H1 (cell line): ENCODE measurements around the gene PCGF6. TPM values are rescaled to one million over a fixed set of nuclear protein-coding genes. Genes with fewer than 3 reads are reported as not detected.

ENCODE experiments used
- polyA plus RNA-seq, 7 experiments: library from polyadenylated mRNA; depleted of rRNA in 3 of 7; stranded (reverse) in 5 of 7; unstranded in 2 of 7; fragments of >200 nt in 5 of 7; fragments of 200-250 nt in 2 of 7; gene quantifications; 1 replicate in 5 of 7; 2 replicates in 1 of 7; 4 replicates in 1 of 7; pipeline versions ENCODE4 v1.2.1 to v1.2.3, GENCODE V29; 2011 to 2013; ENCODE audit warnings: missing spikeins in 2 of 7, mixed read lengths in 2 of 7
- total RNA-seq: library from RNA; stranded (reverse); fragmentation: NEBNext Ultra II Directional; extraction: Animal tissue kit (Norgen Biotek cat#: 25700); gene quantifications from 2 replicates; pipeline ENCODE4 v1.2.1, GENCODE V29; 2021
- TF ChIP-seq, protein P1 (sequence below): fragments of 300-600 bp; sonication (generic); IDR thresholded peaks from 2 replicates; pipeline ENCODE4 v1.7.1; 2012; ENCODE audit warnings: low read length, moderate library complexity, mild to moderate bottlenecking, inconsistent platforms; ENCODE audit not compliant: insufficient replicate concordance

The PCGF6 gene
- total and polyA plus RNA-seq, 2 of the 8 experiments (the other 6 are each of a cell fraction or from before 2014, with no cell fraction given) = 6.9 to 18.6 TPM

- TF ChIP-seq, protein P1, sequence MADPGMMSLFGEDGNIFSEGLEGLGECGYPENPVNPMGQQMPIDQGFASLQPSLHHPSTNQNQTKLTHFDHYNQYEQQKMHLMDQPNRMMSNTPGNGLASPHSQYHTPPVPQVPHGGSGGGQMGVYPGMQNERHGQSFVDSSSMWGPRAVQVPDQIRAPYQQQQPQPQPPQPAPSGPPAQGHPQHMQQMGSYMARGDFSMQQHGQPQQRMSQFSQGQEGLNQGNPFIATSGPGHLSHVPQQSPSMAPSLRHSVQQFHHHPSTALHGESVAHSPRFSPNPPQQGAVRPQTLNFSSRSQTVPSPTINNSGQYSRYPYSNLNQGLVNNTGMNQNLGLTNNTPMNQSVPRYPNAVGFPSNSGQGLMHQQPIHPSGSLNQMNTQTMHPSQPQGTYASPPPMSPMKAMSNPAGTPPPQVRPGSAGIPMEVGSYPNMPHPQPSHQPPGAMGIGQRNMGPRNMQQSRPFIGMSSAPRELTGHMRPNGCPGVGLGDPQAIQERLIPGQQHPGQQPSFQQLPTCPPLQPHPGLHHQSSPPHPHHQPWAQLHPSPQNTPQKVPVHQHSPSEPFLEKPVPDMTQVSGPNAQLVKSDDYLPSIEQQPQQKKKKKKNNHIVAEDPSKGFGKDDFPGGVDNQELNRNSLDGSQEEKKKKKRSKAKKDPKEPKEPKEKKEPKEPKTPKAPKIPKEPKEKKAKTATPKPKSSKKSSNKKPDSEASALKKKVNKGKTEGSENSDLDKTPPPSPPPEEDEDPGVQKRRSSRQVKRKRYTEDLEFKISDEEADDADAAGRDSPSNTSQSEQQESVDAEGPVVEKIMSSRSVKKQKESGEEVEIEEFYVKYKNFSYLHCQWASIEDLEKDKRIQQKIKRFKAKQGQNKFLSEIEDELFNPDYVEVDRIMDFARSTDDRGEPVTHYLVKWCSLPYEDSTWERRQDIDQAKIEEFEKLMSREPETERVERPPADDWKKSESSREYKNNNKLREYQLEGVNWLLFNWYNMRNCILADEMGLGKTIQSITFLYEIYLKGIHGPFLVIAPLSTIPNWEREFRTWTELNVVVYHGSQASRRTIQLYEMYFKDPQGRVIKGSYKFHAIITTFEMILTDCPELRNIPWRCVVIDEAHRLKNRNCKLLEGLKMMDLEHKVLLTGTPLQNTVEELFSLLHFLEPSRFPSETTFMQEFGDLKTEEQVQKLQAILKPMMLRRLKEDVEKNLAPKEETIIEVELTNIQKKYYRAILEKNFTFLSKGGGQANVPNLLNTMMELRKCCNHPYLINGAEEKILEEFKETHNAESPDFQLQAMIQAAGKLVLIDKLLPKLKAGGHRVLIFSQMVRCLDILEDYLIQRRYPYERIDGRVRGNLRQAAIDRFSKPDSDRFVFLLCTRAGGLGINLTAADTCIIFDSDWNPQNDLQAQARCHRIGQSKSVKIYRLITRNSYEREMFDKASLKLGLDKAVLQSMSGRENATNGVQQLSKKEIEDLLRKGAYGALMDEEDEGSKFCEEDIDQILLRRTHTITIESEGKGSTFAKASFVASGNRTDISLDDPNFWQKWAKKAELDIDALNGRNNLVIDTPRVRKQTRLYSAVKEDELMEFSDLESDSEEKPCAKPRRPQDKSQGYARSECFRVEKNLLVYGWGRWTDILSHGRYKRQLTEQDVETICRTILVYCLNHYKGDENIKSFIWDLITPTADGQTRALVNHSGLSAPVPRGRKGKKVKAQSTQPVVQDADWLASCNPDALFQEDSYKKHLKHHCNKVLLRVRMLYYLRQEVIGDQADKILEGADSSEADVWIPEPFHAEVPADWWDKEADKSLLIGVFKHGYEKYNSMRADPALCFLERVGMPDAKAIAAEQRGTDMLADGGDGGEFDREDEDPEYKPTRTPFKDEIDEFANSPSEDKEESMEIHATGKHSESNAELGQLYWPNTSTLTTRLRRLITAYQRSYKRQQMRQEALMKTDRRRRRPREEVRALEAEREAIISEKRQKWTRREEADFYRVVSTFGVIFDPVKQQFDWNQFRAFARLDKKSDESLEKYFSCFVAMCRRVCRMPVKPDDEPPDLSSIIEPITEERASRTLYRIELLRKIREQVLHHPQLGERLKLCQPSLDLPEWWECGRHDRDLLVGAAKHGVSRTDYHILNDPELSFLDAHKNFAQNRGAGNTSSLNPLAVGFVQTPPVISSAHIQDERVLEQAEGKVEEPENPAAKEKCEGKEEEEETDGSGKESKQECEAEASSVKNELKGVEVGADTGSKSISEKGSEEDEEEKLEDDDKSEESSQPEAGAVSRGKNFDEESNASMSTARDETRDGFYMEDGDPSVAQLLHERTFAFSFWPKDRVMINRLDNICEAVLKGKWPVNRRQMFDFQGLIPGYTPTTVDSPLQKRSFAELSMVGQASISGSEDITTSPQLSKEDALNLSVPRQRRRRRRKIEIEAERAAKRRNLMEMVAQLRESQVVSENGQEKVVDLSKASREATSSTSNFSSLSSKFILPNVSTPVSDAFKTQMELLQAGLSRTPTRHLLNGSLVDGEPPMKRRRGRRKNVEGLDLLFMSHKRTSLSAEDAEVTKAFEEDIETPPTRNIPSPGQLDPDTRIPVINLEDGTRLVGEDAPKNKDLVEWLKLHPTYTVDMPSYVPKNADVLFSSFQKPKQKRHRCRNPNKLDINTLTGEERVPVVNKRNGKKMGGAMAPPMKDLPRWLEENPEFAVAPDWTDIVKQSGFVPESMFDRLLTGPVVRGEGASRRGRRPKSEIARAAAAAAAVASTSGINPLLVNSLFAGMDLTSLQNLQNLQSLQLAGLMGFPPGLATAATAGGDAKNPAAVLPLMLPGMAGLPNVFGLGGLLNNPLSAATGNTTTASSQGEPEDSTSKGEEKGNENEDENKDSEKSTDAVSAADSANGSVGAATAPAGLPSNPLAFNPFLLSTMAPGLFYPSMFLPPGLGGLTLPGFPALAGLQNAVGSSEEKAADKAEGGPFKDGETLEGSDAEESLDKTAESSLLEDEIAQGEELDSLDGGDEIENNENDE = no peak
Observed at GRCh38 chr10:103291588-103291987, 59.4 kb downstream of the PCGF6 start (continued).
